OCI-LY7 (cell line): Measurements from ENCODE around the gene FOXP1.

Source experiments
- CTCF ChIP-seq: fragments of 200-600 bp; sonication (generic); conservative IDR thresholded peaks from 2 replicates; pipeline ENCODE4 v1.5.1; 2014; ENCODE audit warnings: mild to moderate bottlenecking, antibody characterized with exemption, low read length, moderate library complexity, mixed read lengths
- EZH2phosphoT487 ChIP-seq: fragments of 200-600 bp; sonication (generic); IDR thresholded peaks from 2 replicates; pipeline ENCODE4 v1.6.1; 2018; ENCODE audit warnings: low read depth, borderline replicate concordance, mild to moderate bottlenecking, mixed run types, antibody characterized with exemption, low read length, moderate library complexity, mixed read lengths

DNA sequence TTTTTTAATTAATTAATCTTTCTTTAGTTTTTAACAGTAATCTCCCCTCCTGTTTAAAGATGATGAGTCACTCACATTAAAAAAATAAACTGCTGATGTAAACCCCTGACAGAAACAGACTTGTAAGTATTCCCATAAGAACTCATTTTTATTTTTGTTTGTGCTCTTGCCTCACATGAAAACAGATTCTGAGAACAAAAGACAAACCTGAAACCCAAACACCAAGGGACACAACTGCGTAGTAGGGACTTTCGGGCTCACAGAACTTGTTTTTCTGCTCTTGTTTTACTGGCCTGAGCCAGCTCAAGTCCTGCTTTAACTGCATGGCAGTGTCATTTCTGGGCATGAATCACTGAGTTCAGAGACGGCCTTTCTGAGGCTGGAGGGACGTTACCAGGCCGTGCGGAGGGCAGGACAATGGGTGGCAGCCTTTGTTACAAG is 600.8 kb downstream of the FOXP1 start:
- TF ChIP-seq CTCF (no peak), EZH2phosphoT487 (no peak)
